22Rv1 (cell line): Measurements from ENCODE around the gene MRPL27.

ENCODE experiments used
- CTCF ChIP-seq: fragments of 450-650 bp; IDR thresholded peaks from 2 replicates; pipeline ENCODE4 v1.5.1; 2017; ENCODE audit warnings: mild to moderate bottlenecking
- ZFX ChIP-seq: fragments of 450-650 bp; IDR thresholded peaks from 2 replicates; pipeline ENCODE4 v1.6.1; 2017; ENCODE audit warnings: antibody characterized with exemption, borderline replicate concordance

- TF ChIP-seq CTCF (no peak), ZFX (no peak)
Observed at GRCh38 chr17:50363217-50364060, 9.5 kb downstream of the MRPL27 start.
